A549 (cell line): ENCODE measurements around the gene CRYGA. TPM values are rescaled to one million over a fixed set of nuclear protein-coding genes. Genes with fewer than 3 reads are reported as not detected.

ENCODE experiments used
- ATAC-seq, 2 experiments: fragments of 200-7000 bp in 1 of 2; fragments of >200 bp in 1 of 2; cut with Nextera tagmentation in 1 of 2; cut with Tn5 transposase in 1 of 2; 3 replicates each; pipeline versions ENCODE4 v1.8.0 to v1.9.1; 2018 to 2020; ENCODE audit warnings: mild to moderate bottlenecking in 1 of 2, moderate library complexity in 1 of 2
- CTCF ChIA-PET: fragments of 300-600 bp; sonication (Branson Sonifier 250); formaldehyde crosslinking; extraction: SDS; loops from one replicate; lab custom pipeline; 2021; ENCODE audit warnings: antibody characterized with exemption, inconsistent platforms; lab: Yijun Ruan, JAX
- POLR2A ChIA-PET: fragments of 350-600 bp; formaldehyde crosslinking; extraction: SDS; loops from one replicate; lab custom pipeline; 2021; ENCODE audit warnings: antibody characterized with exemption, inconsistent platforms; lab: Yijun Ruan, JAX
- DNase-seq, 2 experiments: peaks; one replicate each; pipeline versions ENCODE4 v3.0.0 to v3.0.0-alpha.2; 2011 to 2016; ENCODE audit warnings: low read depth in 1 of 2, low spot score in 1 of 2
- FAIRE-seq: peaks from 2 replicates; lab custom pipeline; 2011; peaks lifted over from hg19 to GRCh38; lab: Jason Lieb, UNC
- H3K27ac ChIP-seq, 2 experiments: fragments of >200 bp; sonication (Bioruptor Twin); formaldehyde crosslinking; 3 replicates each; pipeline ENCODE4 v1.5.1; 2016 to 2017
- H3K4me1 ChIP-seq: fragments of >200 bp; sonication (Bioruptor Twin); formaldehyde crosslinking; 3 replicates; pipeline ENCODE4 v1.6.1; 2016
- H3K4me2 ChIP-seq: fragments of >200 bp; sonication (Bioruptor Twin); formaldehyde crosslinking; 3 replicates; pipeline ENCODE4 v1.6.1; 2016
- H3K4me3 ChIP-seq: fragments of >200 bp; sonication (Bioruptor Twin); formaldehyde crosslinking; 3 replicates; pipeline ENCODE4 v1.5.1; 2016
- H3K9me3 ChIP-seq: fragments of >200 bp; sonication (Bioruptor Twin); formaldehyde crosslinking; 3 replicates; pipeline ENCODE4 v1.6.1; 2016
- BCL3 ChIP-seq: fragments of >200 bp; sonication (Bioruptor Twin); formaldehyde crosslinking; IDR thresholded peaks from 3 replicates; pipeline ENCODE4 v1.6.1; 2016
- BHLHE40 ChIP-seq: IDR thresholded peaks from 2 replicates; pipeline ENCODE4 v1.6.1; 2012; ENCODE audit warnings: low read depth, low read length, inconsistent platforms
- CBX2 ChIP-seq: fragments of 200-600 bp; sonication (generic); IDR thresholded peaks from 2 replicates; pipeline ENCODE4 v1.6.1; 2016; ENCODE audit warnings: low read depth, mild to moderate bottlenecking, borderline replicate concordance
- CBX8 ChIP-seq: fragments of 200-600 bp; sonication (generic); IDR thresholded peaks from 2 replicates; pipeline ENCODE4 v1.6.1; 2016
- EHF ChIP-seq: fragments of 250-450 bp; sonication (Bioruptor Pico); IDR thresholded peaks from 2 replicates; pipeline ENCODE4 v1.5.0; 2020; ENCODE audit warnings: mild to moderate bottlenecking
- ELK1 ChIP-seq: fragments of 150-350 bp; IDR thresholded peaks from 2 replicates; pipeline ENCODE4 v1.6.1; 2014; ENCODE audit warnings: low read depth, mild to moderate bottlenecking, low read length
- EP300 ChIP-seq, 2 experiments: fragments of >200 bp; sonication (Bioruptor Twin); formaldehyde crosslinking; IDR thresholded peaks; 2 replicates in 1 of 2; 3 replicates in 1 of 2; pipeline ENCODE4 v1.6.1; 2016 to 2017
- FOSB ChIP-seq: fragments of 250-450 bp; sonication (Bioruptor Pico); IDR thresholded peaks from 2 replicates; pipeline ENCODE4 v1.5.0; 2020; ENCODE audit warnings: mild to moderate bottlenecking, moderate library complexity
- FOSL2 ChIP-seq, 2 experiments: fragments of 450-650 bp in 1 of 2; fragments of >200 bp in 1 of 2; sonication (Bioruptor Twin) in 1 of 2; formaldehyde crosslinking; IDR thresholded peaks; 2 replicates each; pipeline versions ENCODE4 v1.5.0 to v1.6.1; 2016 to 2020; ENCODE audit warnings: mild to moderate bottlenecking in 1 of 2, moderate library complexity in 1 of 2
- FOXS1 ChIP-seq: fragments of 250-450 bp; sonication (Bioruptor Pico); IDR thresholded peaks from 2 replicates; pipeline ENCODE4 v1.5.0; 2020; ENCODE audit warnings: mild to moderate bottlenecking, moderate library complexity
- HDAC2 ChIP-seq: fragments of 200-600 bp; sonication (generic); IDR thresholded peaks from 2 replicates; pipeline ENCODE4 v1.6.1; 2016
- HES2 ChIP-seq: fragments of >200 bp; sonication (Bioruptor Twin); formaldehyde crosslinking; IDR thresholded peaks from 2 replicates; pipeline ENCODE4 v1.6.1; 2016
- HMGXB4 ChIP-seq: fragments of 250-450 bp; sonication (Bioruptor Pico); IDR thresholded peaks from 2 replicates; pipeline ENCODE4 v1.5.0; 2021; ENCODE audit warnings: mild to moderate bottlenecking, moderate library complexity, borderline replicate concordance
- JUN ChIP-seq, 2 experiments: fragments of >200 bp; sonication (Bioruptor Twin); formaldehyde crosslinking; IDR thresholded peaks; 2 replicates in 1 of 2; 3 replicates in 1 of 2; pipeline ENCODE4 v1.6.1; 2016 to 2017
- JUNB ChIP-seq: fragments of >200 bp; sonication (Bioruptor Twin); formaldehyde crosslinking; IDR thresholded peaks from 2 replicates; pipeline ENCODE4 v1.6.1; 2016
- KDM1A ChIP-seq: fragments of 200-600 bp; sonication (generic); IDR thresholded peaks from 2 replicates; pipeline ENCODE4 v1.6.1; 2016; ENCODE audit warnings: low read depth, mild to moderate bottlenecking
- MAFK ChIP-seq: fragments of 450-650 bp; IDR thresholded peaks from 2 replicates; pipeline ENCODE4 v1.6.1; 2014; ENCODE audit not compliant: partially characterized antibody
- MYC ChIP-seq: IDR thresholded peaks from 2 replicates; pipeline ENCODE4 v1.6.1; 2012; ENCODE audit warnings: mild to moderate bottlenecking, inconsistent platforms, low read length, improper control_type of control experiment, borderline replicate concordance
- NFE2L2 ChIP-seq: fragments of 150-350 bp; conservative IDR thresholded peaks from 2 replicates; pipeline ENCODE4 v1.6.1; 2014; ENCODE audit warnings: low read length
- NPAS2 ChIP-seq: fragments of 250-450 bp; sonication (Bioruptor Pico); IDR thresholded peaks from 2 replicates; pipeline ENCODE4 v1.8.0; 2022; ENCODE audit warnings: mild to moderate bottlenecking, moderate library complexity, borderline replicate concordance
- PBX3 ChIP-seq: IDR thresholded peaks from 2 replicates; pipeline ENCODE4 v1.6.1; 2012
- PHF8 ChIP-seq: fragments of 200-600 bp; sonication (generic); IDR thresholded peaks from 2 replicates; pipeline ENCODE4 v1.6.1; 2016; ENCODE audit warnings: low read depth, mild to moderate bottlenecking, antibody characterized with exemption, moderate library complexity, borderline replicate concordance
- POLR2A ChIP-seq: IDR thresholded peaks from 2 replicates; pipeline ENCODE4 v1.6.1; 2012; ENCODE audit warnings: mild to moderate bottlenecking, low read length
- POLR2AphosphoS2 ChIP-seq: conservative IDR thresholded peaks from 2 replicates; pipeline ENCODE4 v1.6.1; 2012; ENCODE audit warnings: low read length, improper control_type of control experiment, inconsistent platforms
- RCOR1 ChIP-seq: fragments of 150-350 bp; IDR thresholded peaks from 2 replicates; pipeline ENCODE4 v1.6.1; 2014; ENCODE audit warnings: antibody characterized with exemption, low read length, low read depth
- SMC3 ChIP-seq: fragments of >200 bp; sonication (Bioruptor Twin); formaldehyde crosslinking; IDR thresholded peaks from 3 replicates; pipeline ENCODE4 v1.6.1; 2018; ENCODE audit warnings: inconsistent platforms
- TFCP2L1 ChIP-seq: fragments of 250-450 bp; sonication (Bioruptor Pico); IDR thresholded peaks from 2 replicates; pipeline ENCODE4 v1.5.0; 2021; ENCODE audit warnings: mild to moderate bottlenecking
- ZC3H11A ChIP-seq: fragments of 450-650 bp; IDR thresholded peaks from 2 replicates; pipeline ENCODE4 v1.6.1; 2014; ENCODE audit warnings: antibody characterized with exemption, mild to moderate bottlenecking
- ZNF302 ChIP-seq: fragments of 250-450 bp; sonication (Bioruptor Pico); IDR thresholded peaks from 2 replicates; pipeline ENCODE4 v1.9.0; 2021; ENCODE audit warnings: inconsistent platforms, mild to moderate bottlenecking, moderate library complexity
- WGBS: methylation state at CpG from one replicate; pipeline ENCODE4 v1.1.6; 2017; ENCODE audit errors: missing lambda C conversion rate; 5-methylcytosine and 5-hydroxymethylcytosine counted together
- polyA plus RNA-seq, 4 experiments: library from polyadenylated mRNA; depleted of rRNA in 3 of 4; stranded (reverse); fragments of >200 nt; fragmentation: RNase III in 1 of 4; extraction: RNeasy Plus Mini Kit Qiagen cat#74134 plus additional on column Dnase treatment in 1 of 4; gene quantifications; 2 replicates in 3 of 4; 3 replicates in 1 of 4; pipeline ENCODE4 v1.2.3, GENCODE V29; 2011 to 2017

The CRYGA gene
- polyA plus RNA-seq, 2 of the 4 experiments (the other 2 are of a cell fraction) = not detected

- Histone ChIP-seq H3K9me3 (no peaks in the 10 kb centered on the region), H3K4me3 (no peak within 1 kb of the TSS), H3K4me2 (no peak within 1 kb of the TSS), H3K27ac (no peak within 1 kb of the TSS), H3K4me1 (no peaks in the 10 kb centered on the region)
- 71% methylated on average over 6 of the region's 6 CpGs for WGBS
- TF ChIP-seq POLR2A (no peak), MYC (no peak), NPAS2 (CRISPR knock-in tag) (no peak), ELK1 (no peak), HDAC2 (no peak), BHLHE40 (no peak), FOSL2 (IDR thresholded peaks at IDR 0.05) (no peak), FOSL2 (CRISPR knock-in tag; IDR thresholded peaks at IDR 0.05) (no peak), CBX2 (no peak), EHF (no peak), JUN (IDR thresholded peaks at IDR 0.05) (no peak), ZC3H11A (no peak), TFCP2L1 (CRISPR knock-in tag) (no peak), SMC3 (no peak), ZNF302 (no peak), KDM1A (no peak), POLR2AphosphoS2 (no peak), CBX8 (no peak), PHF8 (no peak)
- DNase-seq (no peak), ATAC-seq (no peak), FAIRE-seq (no peak)
- POLR2A ChIA-PET = no interaction called here
- CTCF ChIA-PET = no interaction called here
Observed at GRCh38 chr2:208146006-208146405, 17.4 kb downstream of the CRYGA start, which contains the start of gene CRYGB. CRYGB (minus strand) TSS chr2:208146158; CDS start chr2:208146120, 38 bp downstream.

- Histone ChIP-seq H3K4me1 (no peaks in the 10 kb centered on the region), H3K27ac (no peak overlapping the region)
- DNase-seq (no peak), ATAC-seq (no peak; a peak in 1 of 6 replicates)
- TF ChIP-seq FOXS1 (CRISPR knock-in tag) = no peak
- no peak for TF ChIP-seq RCOR1
- TF ChIP-seq ELK1 = no peak
- TF ChIP-seq PHF8 = no peak
- TF ChIP-seq TFCP2L1 (CRISPR knock-in tag) = no peak
- TF ChIP-seq EP300 (IDR thresholded peaks at IDR 0.05) = no peak
- TF ChIP-seq BCL3 = no peak
- TF ChIP-seq SMC3 = no peak
- TF ChIP-seq HES2 = no peak
- TF ChIP-seq NFE2L2 = no peak
- TF ChIP-seq HMGXB4 (CRISPR knock-in tag) = no peak
- TF ChIP-seq MAFK = no peak
- no peak for TF ChIP-seq PBX3
- no peak for TF ChIP-seq FOSB (CRISPR knock-in tag)
- TF ChIP-seq JUNB = no peak
- TF ChIP-seq, all 56 proteins: peak for 0
- POLR2A ChIA-PET = no interaction called here
- no peaks in the 10 kb centered on the region for H3K9me3 ChIP-seq
- no peak overlapping the region for H3K4me3 ChIP-seq
- CTCF ChIA-PET = interaction anchor here (0.6 to 2.2 kb wide), 6 partner anchors 13 to 247 kb away, joined by 3 to 11 read pairs (median 4); no protein-coding TSS in a partner anchor
- FAIRE-seq = no peak
- WGBS = 75% methylated on average over 14 of the region's 14 CpGs
- H3K4me2 ChIP-seq = no peak overlapping the region
Observed at GRCh38 chr2:208142925-208143799, 20.2 kb downstream of the CRYGA start.
